HL-60 (cell line): Measurements from ENCODE around the gene UBE2S.
"Not testable (repeated sequence)": the region's sequence is repeated elsewhere in the genome, so short reads cannot be mapped to it uniquely, and the experiment has no call there.

Source experiments
- DNase-seq, 2 experiments: peaks; one replicate each; pipeline ENCODE4 v3.0.0-alpha.2; 2010 to 2020; ENCODE audit warnings: low read depth in 1 of 2, low spot score in 1 of 2
- H3K27ac ChIP-seq: fragments of 250-450 bp; sonication (Bioruptor Pico); replicated peaks from 2 replicates; pipeline ENCODE4 v1.5.1; 2020; ENCODE audit warnings: mild to moderate bottlenecking, moderate library complexity
- H3K27me3 ChIP-seq: fragments of 250-450 bp; sonication (Bioruptor Pico); 2 replicates; pipeline ENCODE4 v1.5.1; 2021; ENCODE audit warnings: mild to moderate bottlenecking, moderate library complexity; ENCODE audit not compliant: insufficient read depth, poor library complexity, severe bottlenecking
- H3K4me3 ChIP-seq: replicated peaks from 2 replicates; pipeline ENCODE4 v1.5.1; 2011; ENCODE audit warnings: mild to moderate bottlenecking, control low read depth, low read length; ENCODE audit not compliant: insufficient read depth
- CTCF ChIP-seq: IDR thresholded peaks from one replicate; pipeline ENCODE4 v1.5.1; 2011; ENCODE audit warnings: low read length, control low read depth, inconsistent platforms; ENCODE audit not compliant: insufficient read depth
- GABPA ChIP-seq: IDR thresholded peaks from 2 replicates; pipeline ENCODE4 v1.6.1; 2012; ENCODE audit warnings: low read depth
- POLR2AphosphoS5 ChIP-seq: IDR thresholded peaks from 2 replicates; pipeline ENCODE4 v1.6.1; 2012; ENCODE audit warnings: low read depth
- REST ChIP-seq: IDR thresholded peaks from 2 replicates; pipeline ENCODE4 v1.6.1; 2012; ENCODE audit warnings: low read depth; ENCODE audit not compliant: insufficient replicate concordance
- SPI1 ChIP-seq: IDR thresholded peaks from 2 replicates; pipeline ENCODE4 v1.6.1; 2012; ENCODE audit warnings: low read depth, mild to moderate bottlenecking, borderline replicate concordance

Gene UBE2S

GRCh38 chr19:55402509-55402908, 5.1 kb downstream of the UBE2S start:
- H3K27me3 ChIP-seq, result no peaks in the 10 kb centered on the region
- no peak for DNase-seq
- H3K27ac ChIP-seq, result no peak overlapping the region
- no peak overlapping the region for H3K4me3 ChIP-seq
- TF ChIP-seq POLR2AphosphoS5 (no peak), CTCF (no peak), REST (no peak), GABPA (no peak), SPI1 (no peak)

- not testable (repeated sequence) for DNase-seq, H3K27me3 ChIP-seq, H3K4me3 ChIP-seq, H3K27ac ChIP-seq
Measured at GRCh38 chr19:55401390-55401789, 6.2 kb downstream of the UBE2S start.

- TF ChIP-seq SPI1 (no peak), GABPA (no peak), REST (no peak), POLR2AphosphoS5 (peak; percentile 46; the same call in 1 of the 2 replicates)
- DNase-seq, result no peak
- H3K27me3 ChIP-seq, result no peaks in the 10 kb centered on the region
- no peak overlapping the region for H3K27ac ChIP-seq
- H3K4me3 ChIP-seq, result no peak overlapping the region
Measured at GRCh38 chr19:55400281-55401087, 7.1 kb downstream of the UBE2S start.

- TF ChIP-seq POLR2AphosphoS5 (no peak), GABPA (no peak), REST (no peak), SPI1 (no peak), CTCF (no peak)
- DNase-seq, result peak in 1 of 2 experiments; percentile 75
- H3K27me3 ChIP-seq, result no peaks in the 10 kb centered on the region
- no peak overlapping the region for H3K4me3 ChIP-seq
- H3K27ac ChIP-seq, result peak overlapping the region; percentile 6; the same call in 1 of the 2 replicates
Measured at GRCh38 chr19:55398200-55398925, 9.2 kb downstream of the UBE2S start.
